SK-N-SH treated with all-trans-retinoic acid at 6 μM for 48 hours (cell line): ENCODE data around the gene SUGCT.

Experiments used
- ARNTL ChIP-seq: fragments of 450-650 bp; formaldehyde crosslinking; IDR thresholded peaks from 2 replicates; pipeline ENCODE4 v1.5.0; 2020; ENCODE audit warnings: low read depth, mild to moderate bottlenecking, moderate library complexity, borderline replicate concordance
- BACH2 ChIP-seq: fragments of 250-450 bp; sonication (Bioruptor Pico); IDR thresholded peaks from 2 replicates; pipeline ENCODE4 v1.9.0; 2021; ENCODE audit warnings: mild to moderate bottlenecking, borderline replicate concordance
- CSDC2 ChIP-seq: fragments of 250-450 bp; sonication (Bioruptor Pico); IDR thresholded peaks from 2 replicates; pipeline ENCODE4 v1.5.0; 2020; ENCODE audit warnings: mild to moderate bottlenecking, moderate library complexity
- ESRRG ChIP-seq: fragments of 250-450 bp; sonication (Bioruptor Pico); IDR thresholded peaks from 2 replicates; pipeline ENCODE4 v1.6.1; 2021; ENCODE audit warnings: mild to moderate bottlenecking
- ISL1 ChIP-seq: fragments of 250-450 bp; sonication (Bioruptor Pico); IDR thresholded peaks from 2 replicates; pipeline ENCODE4 v2.1.2; 2022; ENCODE audit warnings: mild to moderate bottlenecking, moderate library complexity
- RARB ChIP-seq: fragments of 250-450 bp; sonication (Bioruptor Pico); IDR thresholded peaks from 2 replicates; pipeline ENCODE4 v1.8.0; 2021; ENCODE audit warnings: mild to moderate bottlenecking, moderate library complexity
- SNAI2 ChIP-seq: fragments of 250-450 bp; sonication (Bioruptor Pico); IDR thresholded peaks from 2 replicates; pipeline ENCODE4 v1.5.0; 2020; ENCODE audit warnings: mild to moderate bottlenecking, moderate library complexity
- TSHZ2 ChIP-seq: fragments of 250-450 bp; sonication (Bioruptor Pico); IDR thresholded peaks from 2 replicates; pipeline ENCODE4 v1.5.0; 2020; ENCODE audit warnings: mild to moderate bottlenecking, moderate library complexity
- ZFP3 ChIP-seq: fragments of 250-450 bp; sonication (Bioruptor Pico); IDR thresholded peaks from 2 replicates; pipeline ENCODE4 v1.5.0; 2020; ENCODE audit warnings: mild to moderate bottlenecking, moderate library complexity
- TF ChIP-seq, protein P1 (sequence below): fragments of 250-450 bp; sonication (Bioruptor Pico); IDR thresholded peaks from 2 replicates; pipeline ENCODE4 v1.8.0; 2020; ENCODE audit warnings: mild to moderate bottlenecking, moderate library complexity, borderline replicate concordance

DNA sequence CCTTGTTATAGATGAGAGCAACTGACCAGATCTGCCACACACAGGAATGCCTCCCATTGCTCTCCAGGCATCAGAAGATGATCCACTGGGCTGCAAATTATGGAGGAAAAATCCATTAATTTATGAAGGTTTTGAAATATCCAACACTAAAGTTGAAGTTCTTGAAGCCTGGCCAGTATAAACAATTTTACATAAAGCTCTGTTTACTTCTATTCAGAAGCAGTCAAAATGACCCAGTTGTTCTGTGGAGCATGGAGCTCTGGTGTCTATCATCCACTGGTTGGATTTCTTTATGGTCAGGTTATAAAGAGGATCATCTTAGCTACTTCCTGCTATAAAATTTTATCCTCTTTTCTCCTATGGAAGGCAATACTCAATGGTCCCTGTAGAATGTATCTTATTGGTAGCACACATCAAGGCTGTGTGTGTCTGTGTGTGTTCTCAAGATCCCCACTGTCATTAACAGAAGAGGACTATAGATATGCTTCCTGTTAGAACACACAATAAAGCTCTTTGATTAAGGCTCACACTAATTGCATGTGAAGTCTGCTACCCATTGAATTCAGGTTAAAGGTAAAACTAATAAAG, 747.4 kb downstream of the SUGCT start:
- TF ChIP-seq ARNTL (CRISPR knock-in tag) (no peak), SNAI2 (CRISPR knock-in tag) (no peak), RARB (CRISPR knock-in tag) (no peak), BACH2 (CRISPR knock-in tag) (no peak), ZFP3 (CRISPR knock-in tag) (no peak), TSHZ2 (CRISPR knock-in tag) (no peak), CSDC2 (no peak), ISL1 (CRISPR knock-in tag) (no peak), ESRRG (CRISPR knock-in tag) (no peak)
- TF ChIP-seq, protein P1, sequence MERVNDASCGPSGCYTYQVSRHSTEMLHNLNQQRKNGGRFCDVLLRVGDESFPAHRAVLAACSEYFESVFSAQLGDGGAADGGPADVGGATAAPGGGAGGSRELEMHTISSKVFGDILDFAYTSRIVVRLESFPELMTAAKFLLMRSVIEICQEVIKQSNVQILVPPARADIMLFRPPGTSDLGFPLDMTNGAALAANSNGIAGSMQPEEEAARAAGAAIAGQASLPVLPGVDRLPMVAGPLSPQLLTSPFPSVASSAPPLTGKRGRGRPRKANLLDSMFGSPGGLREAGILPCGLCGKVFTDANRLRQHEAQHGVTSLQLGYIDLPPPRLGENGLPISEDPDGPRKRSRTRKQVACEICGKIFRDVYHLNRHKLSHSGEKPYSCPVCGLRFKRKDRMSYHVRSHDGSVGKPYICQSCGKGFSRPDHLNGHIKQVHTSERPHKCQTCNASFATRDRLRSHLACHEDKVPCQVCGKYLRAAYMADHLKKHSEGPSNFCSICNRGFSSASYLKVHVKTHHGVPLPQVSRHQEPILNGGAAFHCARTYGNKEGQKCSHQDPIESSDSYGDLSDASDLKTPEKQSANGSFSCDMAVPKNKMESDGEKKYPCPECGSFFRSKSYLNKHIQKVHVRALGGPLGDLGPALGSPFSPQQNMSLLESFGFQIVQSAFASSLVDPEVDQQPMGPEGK: no peak
